ENCODE measurements around the gene HNRNPH3. TPM values are rescaled to one million over a fixed set of nuclear protein-coding genes. Genes with fewer than 3 reads are reported as not detected.
A peak's percentile ranks its signal among the peaks of the same experiment; 100 is the strongest.

HNRNPH3 gene
- total RNA-seq, 5 donors from 2014 or later (not counting 1 experiment from before 2014, with no cell fraction given): 128 to 186 (median 137) TPM

DNA sequence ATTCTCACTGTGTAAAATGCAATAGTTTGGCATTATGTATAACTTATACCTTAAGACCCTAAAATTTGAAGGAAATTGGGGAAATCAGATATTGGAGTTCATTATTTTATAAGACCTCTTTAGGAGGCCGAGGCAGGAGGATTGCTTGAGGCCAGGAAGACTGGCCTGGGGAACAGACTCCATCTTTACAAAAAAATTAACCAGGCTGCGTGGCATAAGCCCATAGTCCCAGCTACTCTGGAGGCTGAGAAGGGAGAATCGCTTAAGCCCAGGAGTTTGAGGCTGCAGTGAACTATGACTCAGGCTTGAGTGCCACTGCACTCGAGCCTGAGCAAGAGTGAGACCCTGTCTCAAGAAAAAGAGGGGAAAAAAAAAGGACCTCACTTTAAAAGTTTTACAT lies 14.9 kb downstream of the HNRNPH3 start:
- H3K4me3 ChIP-seq (ENCODE audit: control insufficient read depth in 1 of 2, extremely low read depth in 1 of 2, low read length in 1 of 2): no peak overlapping the region
- H3K27me3 ChIP-seq (replicated peaks in 1 of 2; ENCODE audit: control insufficient read depth in 2 of 2, extremely low read depth in 1 of 2, insufficient read depth in 2 of 2, low read length in 1 of 2): no peaks in the 10 kb centered on the region
- no peaks in the 10 kb centered on the region for H3K9me3 Mint-ChIP-seq
- ChIA-PET CTCF (interaction anchor here in 1 of 2 donors (0.7 kb wide), 1 partner anchor 296 kb away, joined by 5 read pairs; no protein-coding TSS in a partner anchor), POLR2A (interaction anchor here in 1 of 2 donors (0.6 kb wide), 1 partner anchor 393 kb away, joined by 7 read pairs; no protein-coding TSS in a partner anchor)
- no peaks in the 10 kb centered on the region for H3K4me1 ChIP-seq (ENCODE audit: control insufficient read depth in 1 of 2, extremely low read depth in 1 of 2, insufficient read depth in 2 of 2, low read length in 2 of 2)
- H3K4me3 Mint-ChIP-seq: no peak overlapping the region
- peaks cover 5 to 30% of the 10 kb centered on the region in 2 donors for H3K36me3 ChIP-seq (ENCODE audit: control insufficient read depth in 2 of 2, extremely low read depth in 1 of 2, insufficient read depth in 1 of 2, low read length in 1 of 2)
- peak overlapping the region; percentile 45 to 72 for H3K27ac Mint-ChIP-seq
- no peak overlapping the region for H3K27ac ChIP-seq (ENCODE audit: low read length)
- WGBS (ENCODE audit: insufficient coverage): no CpG with 5 or more reads among the region's 4 CpGs
- DNase-seq: no peak
- no peaks in the 10 kb centered on the region for H3K27me3 Mint-ChIP-seq
- H3K9me3 ChIP-seq: no peaks in the 10 kb centered on the region
- peaks cover 5 to 9% (median 7%) of the 10 kb centered on the region in 3 donors for H3K4me1 Mint-ChIP-seq
- H3K36me3 Mint-ChIP-seq: peaks cover 26% of the 10 kb centered on the region
- ATAC-seq (replicated peaks in 1 of 4): no peak

DNA sequence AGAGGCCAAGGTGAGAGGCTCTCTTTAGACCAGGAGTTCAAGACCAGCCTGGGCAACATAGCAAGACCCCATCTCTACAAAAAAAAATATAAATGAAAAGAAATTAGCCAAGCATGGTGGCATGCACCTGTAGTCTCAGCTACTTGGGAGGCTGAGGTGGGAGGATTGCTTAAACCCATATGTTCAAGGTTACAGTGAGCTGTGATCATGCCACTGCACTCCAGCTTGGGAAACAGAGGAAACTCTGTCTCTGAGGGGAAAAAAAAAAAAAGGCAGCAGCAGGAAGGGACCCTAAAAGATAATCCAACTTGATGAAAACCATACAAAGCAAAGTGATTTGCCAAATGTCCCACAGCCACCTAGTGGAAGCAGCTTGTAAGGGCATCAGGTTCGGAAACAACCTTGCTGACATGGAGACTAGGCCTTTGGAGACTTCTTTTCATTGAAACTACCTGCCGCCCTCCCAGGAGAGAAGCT lies 16.4 kb downstream of the HNRNPH3 start:
- 0% methylated on average over 1 of the region's 2 CpGs for WGBS (ENCODE audit: insufficient coverage)
- POLR2A ChIA-PET: interaction anchor here in 1 of 2 donors (0.7 kb wide), 2 partner anchors 13 to 590 kb away, joined by 3 to 4 read pairs; no protein-coding TSS in a partner anchor
- H3K36me3 Mint-ChIP-seq: peaks cover 26% of the 10 kb centered on the region
- peak in 33 of 35 experiments; percentile 6 to 74 (median 34) for DNase-seq
- CTCF ChIA-PET: interaction anchor here (0.6 to 2.3 kb wide), 21 partner anchors 9 to 807 kb away, joined by 3 to 15 read pairs (median 4); partner anchors contain the start of genes HNRNPH3 (in 1 of the 2) and PBLD (in 1 of the 2)
- H3K27me3 ChIP-seq (replicated peaks in 1 of 2; ENCODE audit: control insufficient read depth in 2 of 2, extremely low read depth in 1 of 2, insufficient read depth in 2 of 2, low read length in 1 of 2): no peaks in the 10 kb centered on the region
- ATAC-seq (replicated peaks in 1 of 4): peak; percentile 66 to 75 (median 68)
- H3K4me3 Mint-ChIP-seq: no peak overlapping the region
- H3K27ac ChIP-seq (ENCODE audit: low read length): no peak overlapping the region
- H3K4me1 Mint-ChIP-seq: peaks cover 5 to 6% (median 6%) of the 10 kb centered on the region in 3 donors
- no peaks in the 10 kb centered on the region for H3K9me3 ChIP-seq
- H3K4me3 ChIP-seq (ENCODE audit: control insufficient read depth in 1 of 2, extremely low read depth in 1 of 2, low read length in 1 of 2): no peak overlapping the region
- peak overlapping the region; percentile 74 to 86 for H3K27ac Mint-ChIP-seq
- H3K27me3 Mint-ChIP-seq: no peaks in the 10 kb centered on the region
- no peaks in the 10 kb centered on the region for H3K9me3 Mint-ChIP-seq
- no peaks in the 10 kb centered on the region for H3K4me1 ChIP-seq (ENCODE audit: control insufficient read depth in 1 of 2, extremely low read depth in 1 of 2, insufficient read depth in 2 of 2, low read length in 2 of 2)
- peaks cover 5 to 25% of the 10 kb centered on the region in 2 donors for H3K36me3 ChIP-seq (ENCODE audit: control insufficient read depth in 2 of 2, extremely low read depth in 1 of 2, insufficient read depth in 1 of 2, low read length in 1 of 2)

DNA sequence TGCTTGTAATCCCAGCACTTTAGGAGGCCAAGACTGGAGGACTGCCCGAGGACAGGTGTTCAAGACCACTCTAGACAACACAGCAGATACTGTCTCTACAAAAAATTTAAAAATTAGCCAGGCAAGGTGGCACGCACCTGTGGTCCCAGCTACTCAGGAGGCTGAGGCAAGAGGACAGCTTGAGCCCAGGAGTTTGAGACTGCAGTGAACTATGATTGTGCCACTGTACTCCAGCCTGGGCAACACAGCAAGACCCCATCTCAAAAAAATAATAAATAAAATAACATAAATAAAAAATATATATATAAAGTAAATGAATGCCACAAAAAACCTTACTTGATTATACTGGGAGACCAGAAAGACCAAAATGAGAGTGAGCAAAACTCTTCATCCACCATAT lies 21.7 kb downstream of the HNRNPH3 start:
- Histone ChIP-seq H3K9me3 (no peaks in the 10 kb centered on the region), H3K36me3 (ENCODE audit: control insufficient read depth in 2 of 2, extremely low read depth in 1 of 2, insufficient read depth in 1 of 2, low read length in 1 of 2) (peaks cover 0 to 27% of the 10 kb centered on the region in 2 donors), H3K4me3 (ENCODE audit: control insufficient read depth in 1 of 2, extremely low read depth in 1 of 2, low read length in 1 of 2) (no peak overlapping the region), H3K27me3 (replicated peaks in 1 of 2; ENCODE audit: control insufficient read depth in 2 of 2, extremely low read depth in 1 of 2, insufficient read depth in 2 of 2, low read length in 1 of 2) (no peaks in the 10 kb centered on the region), H3K27ac (ENCODE audit: low read length) (no peak overlapping the region), H3K4me1 (ENCODE audit: control insufficient read depth in 1 of 2, extremely low read depth in 1 of 2, insufficient read depth in 2 of 2, low read length in 2 of 2) (no peaks in the 10 kb centered on the region)
- DNase-seq: no peak
- Mint-ChIP-seq H3K27ac (no peak overlapping the region), H3K4me1 (peaks cover 0 to 5% (median 3%) of the 10 kb centered on the region in 3 donors), H3K27me3 (no peaks in the 10 kb centered on the region), H3K4me3 (no peak overlapping the region), H3K9me3 (no peaks in the 10 kb centered on the region), H3K36me3 (peaks cover 17% of the 10 kb centered on the region)
- CTCF ChIA-PET: interaction anchor here in 1 of 2 donors (0.7 kb wide), 1 partner anchor 1073 kb away, joined by 3 read pairs; no protein-coding TSS in a partner anchor
- WGBS (ENCODE audit: insufficient coverage): 83% methylated on average over 1 of the region's 2 CpGs
- ATAC-seq (replicated peaks in 1 of 4): no peak
- POLR2A ChIA-PET: no interaction called here

DNA sequence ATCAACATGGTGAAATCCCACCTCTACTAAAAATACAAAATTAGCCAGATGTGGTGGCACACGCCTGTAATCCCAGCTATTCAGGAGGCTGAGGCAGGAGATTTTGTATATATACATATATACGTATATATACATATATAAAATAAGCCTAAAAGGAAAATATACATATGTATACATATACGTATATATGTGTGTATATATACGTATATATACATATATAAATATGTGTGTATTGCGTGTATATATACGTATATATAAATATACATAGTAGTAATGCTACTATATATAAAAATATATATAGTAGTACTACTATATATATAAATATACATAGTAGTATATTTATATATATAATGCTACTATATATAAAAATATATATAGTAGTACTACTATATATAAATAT lies 27.3 kb downstream of the HNRNPH3 start:
- Histone ChIP-seq H3K27ac (ENCODE audit: low read length) (no peak overlapping the region), H3K27me3 (replicated peaks in 1 of 2; ENCODE audit: control insufficient read depth in 2 of 2, extremely low read depth in 1 of 2, insufficient read depth in 2 of 2, low read length in 1 of 2) (no peaks in the 10 kb centered on the region), H3K4me3 (ENCODE audit: control insufficient read depth in 1 of 2, extremely low read depth in 1 of 2, low read length in 1 of 2) (no peak overlapping the region), H3K9me3 (no peaks in the 10 kb centered on the region), H3K4me1 (ENCODE audit: control insufficient read depth in 1 of 2, extremely low read depth in 1 of 2, insufficient read depth in 2 of 2, low read length in 2 of 2) (no peaks in the 10 kb centered on the region), H3K36me3 (ENCODE audit: control insufficient read depth in 2 of 2, extremely low read depth in 1 of 2, insufficient read depth in 1 of 2, low read length in 1 of 2) (peaks cover 4 to 25% of the 10 kb centered on the region in 2 donors)
- no CpG with 5 or more reads among the region's 6 CpGs for WGBS (ENCODE audit: insufficient coverage)
- H3K9me3 Mint-ChIP-seq: no peaks in the 10 kb centered on the region
- DNase-seq: no peak
- peaks cover 27% of the 10 kb centered on the region for H3K36me3 Mint-ChIP-seq
- ChIA-PET CTCF (interaction anchor here in 1 of 2 donors (0.6 to 0.7 kb wide), 2 partner anchors 182 to 658 kb away, joined by 3 read pairs; no protein-coding TSS in a partner anchor), POLR2A (no interaction called here)
- no peaks in the 10 kb centered on the region for H3K4me1 Mint-ChIP-seq
- H3K27ac Mint-ChIP-seq: no peak overlapping the region
- no peak for ATAC-seq (replicated peaks in 1 of 4)
- H3K27me3 Mint-ChIP-seq: no peaks in the 10 kb centered on the region
- no peak overlapping the region for H3K4me3 Mint-ChIP-seq

DNA sequence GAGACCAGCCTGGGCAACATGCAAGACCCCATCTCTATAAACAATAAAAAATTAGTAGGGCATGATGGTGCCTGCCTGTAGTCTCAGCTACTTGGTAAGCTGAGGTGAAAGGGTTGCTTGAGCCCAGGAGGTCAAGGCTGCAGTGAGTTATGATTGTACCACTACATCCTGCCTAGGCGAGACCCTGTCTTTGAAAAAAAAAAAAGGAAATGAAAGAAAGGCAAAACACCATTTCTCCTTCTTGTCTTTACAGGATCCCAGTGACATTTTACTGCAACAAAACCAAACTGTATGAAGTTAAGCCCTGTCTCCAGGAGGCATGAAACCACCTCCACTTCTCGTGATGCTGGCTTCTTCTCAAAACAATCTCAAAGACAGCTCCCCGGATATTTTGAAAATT lies 30.7 kb downstream of the HNRNPH3 start:
- POLR2A ChIA-PET: no interaction called here
- no peak for DNase-seq
- H3K4me1 ChIP-seq (ENCODE audit: control insufficient read depth in 1 of 2, extremely low read depth in 1 of 2, insufficient read depth in 2 of 2, low read length in 2 of 2): no peaks in the 10 kb centered on the region
- no peak for ATAC-seq (replicated peaks in 1 of 4)
- no CpG with 5 or more reads among the region's 3 CpGs for WGBS (ENCODE audit: insufficient coverage)
- H3K27ac ChIP-seq (ENCODE audit: low read length): no peak overlapping the region
- Mint-ChIP-seq H3K9me3 (no peaks in the 10 kb centered on the region), H3K27me3 (no peaks in the 10 kb centered on the region), H3K4me1 (no peaks in the 10 kb centered on the region), H3K27ac (no peak overlapping the region), H3K36me3 (peaks cover 25% of the 10 kb centered on the region), H3K4me3 (no peak overlapping the region)
- H3K27me3 ChIP-seq (replicated peaks in 1 of 2; ENCODE audit: control insufficient read depth in 2 of 2, extremely low read depth in 1 of 2, insufficient read depth in 2 of 2, low read length in 1 of 2): no peaks in the 10 kb centered on the region
- CTCF ChIA-PET: interaction anchor here in 1 of 2 donors (0.7 kb wide), 1 partner anchor 443 kb away, joined by 3 read pairs; no protein-coding TSS in a partner anchor
- no peak overlapping the region for H3K4me3 ChIP-seq (ENCODE audit: control insufficient read depth in 1 of 2, extremely low read depth in 1 of 2, low read length in 1 of 2)
- peaks cover 4 to 19% of the 10 kb centered on the region in 2 donors for H3K36me3 ChIP-seq (ENCODE audit: control insufficient read depth in 2 of 2, extremely low read depth in 1 of 2, insufficient read depth in 1 of 2, low read length in 1 of 2)
- H3K9me3 ChIP-seq: no peaks in the 10 kb centered on the region

DNA sequence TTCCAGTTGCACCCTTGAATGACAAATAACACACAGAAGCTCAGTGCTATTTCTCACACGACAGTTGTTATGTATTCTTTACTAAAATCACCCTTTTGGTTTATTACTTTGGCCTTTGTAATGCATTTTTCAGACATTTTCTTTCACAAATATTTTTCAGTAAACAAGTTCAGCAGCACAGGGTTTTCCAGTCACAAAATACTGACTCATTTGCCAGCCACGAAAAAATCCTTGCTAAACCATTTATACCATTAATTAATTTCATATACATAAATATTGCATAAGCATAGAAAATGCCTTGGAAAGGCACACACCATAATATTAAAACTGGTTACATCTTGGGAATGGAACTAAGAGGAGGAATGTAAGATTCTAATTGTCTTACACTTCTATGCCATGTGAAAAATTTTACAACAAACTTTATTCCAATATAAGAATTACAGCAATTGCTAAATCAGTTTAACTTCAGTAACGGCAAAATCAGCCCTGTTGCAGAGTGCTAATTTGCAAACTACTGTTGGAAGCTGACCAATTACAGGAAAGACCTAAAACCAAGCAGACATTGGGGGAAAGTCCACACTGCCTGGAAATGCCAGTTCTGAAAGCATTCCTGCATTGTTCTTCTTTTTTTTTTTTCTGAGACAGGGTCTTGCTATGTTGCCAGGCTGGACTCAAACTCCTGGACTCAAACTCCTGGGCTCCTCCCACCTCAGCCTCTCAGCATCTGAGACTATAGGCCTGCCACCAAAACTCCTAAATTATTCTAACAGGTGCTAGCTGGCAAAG lies 32.4 kb downstream of the HNRNPH3 start:
- Mint-ChIP-seq H3K4me1 (no peaks in the 10 kb centered on the region), H3K27ac (peak overlapping the region in 1 of 2 donors; percentile 34), H3K36me3 (peaks cover 25% of the 10 kb centered on the region), H3K4me3 (no peak overlapping the region), H3K27me3 (no peaks in the 10 kb centered on the region), H3K9me3 (no peaks in the 10 kb centered on the region)
- DNase-seq: no peak
- H3K4me1 ChIP-seq (ENCODE audit: control insufficient read depth in 1 of 2, extremely low read depth in 1 of 2, insufficient read depth in 2 of 2, low read length in 2 of 2): no peaks in the 10 kb centered on the region
- 82% methylated on average over 2 of the region's 3 CpGs for WGBS (ENCODE audit: insufficient coverage)
- H3K36me3 ChIP-seq (ENCODE audit: control insufficient read depth in 2 of 2, extremely low read depth in 1 of 2, insufficient read depth in 1 of 2, low read length in 1 of 2): peaks cover 4 to 16% of the 10 kb centered on the region in 2 donors
- no peaks in the 10 kb centered on the region for H3K27me3 ChIP-seq (replicated peaks in 1 of 2; ENCODE audit: control insufficient read depth in 2 of 2, extremely low read depth in 1 of 2, insufficient read depth in 2 of 2, low read length in 1 of 2)
- no peak for ATAC-seq (replicated peaks in 1 of 4)
- H3K9me3 ChIP-seq: no peaks in the 10 kb centered on the region
- no peak overlapping the region for H3K4me3 ChIP-seq (ENCODE audit: control insufficient read depth in 1 of 2, extremely low read depth in 1 of 2, low read length in 1 of 2)
- ChIA-PET CTCF (interaction anchor here in 1 of 2 donors (0.7 kb wide), 1 partner anchor 187 kb away, joined by 3 read pairs; no protein-coding TSS in a partner anchor), POLR2A (no interaction called here)
- H3K27ac ChIP-seq (ENCODE audit: low read length): no peak overlapping the region
